GM21723 (cell line): Measurements from ENCODE around the gene IFT27.

Experiments
- ATAC-seq: cut with Tn5 transposase; IDR thresholded peaks from one replicate; pipeline ENCODE4 v1.9.1; 2021; ENCODE audit warnings: mild to moderate bottlenecking, moderate library complexity; ENCODE audit not compliant: unreplicated experiment

The IFT27 gene

DNA sequence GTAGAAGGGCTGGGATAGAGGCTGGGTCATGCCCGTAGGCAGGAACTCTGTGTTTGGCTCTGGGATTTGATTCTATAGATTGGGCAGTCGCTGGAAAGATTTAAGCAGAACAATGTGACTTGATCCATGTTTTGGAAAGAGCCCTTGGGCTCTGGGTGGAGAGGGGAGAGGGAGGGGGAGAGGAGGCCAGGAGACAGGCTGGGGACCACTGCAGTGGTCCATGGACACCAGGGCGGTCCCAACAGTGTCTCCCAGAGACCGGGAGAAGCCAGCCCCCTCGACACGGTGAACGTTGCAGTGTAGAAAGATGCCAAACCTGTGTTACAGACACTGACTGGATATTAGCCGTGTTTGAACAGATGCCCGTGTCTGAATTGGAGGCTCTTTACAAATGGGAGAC, 21.5 kb upstream of the IFT27 start:
- no peak for ATAC-seq

- no peak for ATAC-seq
Measured at GRCh38 chr22:36796552-36797175, 20.7 kb upstream of the IFT27 start.

GRCh38 chr22:36795633-36796032, 19.7 kb upstream of the IFT27 start:
- no peak for ATAC-seq

DNA sequence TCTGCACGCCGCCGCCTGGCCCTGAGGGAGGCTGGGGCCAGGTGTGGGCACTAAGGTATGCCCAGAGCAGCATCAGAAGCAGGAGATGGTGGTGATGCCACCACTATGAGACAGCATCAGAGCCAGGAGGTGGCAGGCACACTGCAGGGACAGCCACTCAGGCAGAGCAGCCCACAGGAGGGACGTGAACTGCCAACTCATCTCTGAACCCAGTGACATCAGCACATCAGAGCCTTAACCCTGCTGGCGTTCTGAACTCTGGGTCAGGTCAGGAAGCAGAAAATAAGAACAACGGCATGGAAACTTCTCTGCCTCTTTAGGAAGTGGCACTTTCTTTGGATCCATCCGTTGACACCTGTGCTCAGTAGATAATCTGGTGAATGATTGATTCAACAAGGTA, 14.7 kb upstream of the IFT27 start:
- no peak for ATAC-seq

DNA sequence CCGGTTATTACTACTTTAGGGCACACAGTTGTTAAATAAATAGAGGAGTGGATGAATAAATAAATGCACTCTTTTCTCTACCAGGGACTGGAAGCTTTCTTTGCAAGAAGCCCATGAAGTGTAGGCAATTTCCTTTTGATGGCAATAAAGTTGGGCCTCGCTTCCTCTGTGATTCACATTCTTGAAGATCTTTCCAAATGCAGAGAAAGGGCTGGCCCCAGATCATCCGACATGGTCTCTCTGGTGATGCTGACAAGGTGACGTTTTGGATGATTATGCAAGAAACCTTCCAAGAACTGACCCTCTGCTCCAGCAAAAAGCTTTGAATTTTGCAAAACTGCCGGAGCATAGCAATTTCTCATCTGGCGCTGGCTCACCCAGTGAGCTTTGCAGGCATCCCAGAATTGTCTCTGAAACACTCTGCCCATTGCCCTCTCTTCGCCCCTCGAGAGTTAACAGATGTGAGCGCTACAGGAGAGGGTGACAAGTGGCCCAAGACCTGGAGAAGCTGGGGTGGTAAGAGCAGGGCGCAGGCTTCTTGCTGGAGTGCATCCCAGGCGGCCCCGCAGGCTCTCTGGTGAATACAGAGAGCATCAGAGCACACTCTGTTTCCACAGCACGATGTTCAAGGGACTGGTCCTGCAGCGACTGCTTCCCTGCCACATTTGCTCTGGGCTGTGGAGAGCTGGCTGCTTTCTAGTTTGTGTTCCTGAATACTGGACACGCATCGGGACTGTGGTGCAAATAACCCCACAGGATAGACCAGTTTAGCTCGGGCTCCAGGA, 11.5 kb upstream of the IFT27 start:
- ATAC-seq = no peak

GRCh38 chr22:36783743-36784142, 7.8 kb upstream of the IFT27 start:
- ATAC-seq = no peak

DNA sequence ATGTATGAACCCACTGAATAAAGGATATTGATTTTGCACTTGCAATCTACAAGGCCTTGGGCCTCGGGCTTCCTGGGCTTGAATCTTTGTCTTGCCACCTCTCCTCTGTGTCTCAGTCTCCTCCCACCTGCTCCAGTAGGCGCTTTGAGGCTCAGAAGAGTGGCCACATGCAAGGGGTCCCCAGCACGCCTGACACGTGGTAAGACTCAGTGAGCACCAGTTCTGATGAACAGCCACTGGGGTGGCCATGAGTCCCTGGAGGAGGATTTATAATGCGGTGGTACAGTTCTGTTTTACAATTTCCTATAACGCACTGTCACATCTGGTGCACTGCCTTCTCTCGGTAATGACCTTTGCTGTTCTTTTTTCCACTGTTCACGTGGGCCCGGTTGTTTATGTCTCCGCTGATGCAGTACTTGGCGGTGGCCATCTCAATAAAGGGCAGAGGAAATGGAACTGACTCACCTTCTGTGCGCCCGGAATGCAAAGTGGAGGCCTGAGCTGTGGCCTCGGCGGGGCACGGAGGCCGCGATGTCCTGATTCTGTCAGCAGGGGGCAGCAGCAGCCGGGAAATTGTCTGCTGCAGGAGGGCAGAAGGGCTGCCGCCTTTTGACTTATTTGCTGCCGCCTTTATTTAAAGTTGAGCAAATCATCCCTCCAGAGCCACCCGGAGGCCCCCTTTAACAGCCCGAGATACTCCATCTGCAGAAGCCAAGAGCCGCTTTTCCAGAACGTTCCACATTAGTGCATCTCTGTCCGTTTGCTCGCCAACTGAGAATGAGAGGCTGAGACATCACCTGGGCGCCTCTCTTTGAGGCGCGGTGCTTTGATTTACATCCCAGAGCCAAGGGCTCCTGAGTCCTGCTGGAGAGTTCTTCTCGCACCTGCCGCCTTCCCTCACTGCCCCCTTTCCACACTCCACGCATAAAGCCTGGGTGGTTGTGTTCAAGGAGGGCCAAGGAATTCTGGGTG, 6.0 kb upstream of the IFT27 start:
- ATAC-seq = peak; percentile 70

DNA sequence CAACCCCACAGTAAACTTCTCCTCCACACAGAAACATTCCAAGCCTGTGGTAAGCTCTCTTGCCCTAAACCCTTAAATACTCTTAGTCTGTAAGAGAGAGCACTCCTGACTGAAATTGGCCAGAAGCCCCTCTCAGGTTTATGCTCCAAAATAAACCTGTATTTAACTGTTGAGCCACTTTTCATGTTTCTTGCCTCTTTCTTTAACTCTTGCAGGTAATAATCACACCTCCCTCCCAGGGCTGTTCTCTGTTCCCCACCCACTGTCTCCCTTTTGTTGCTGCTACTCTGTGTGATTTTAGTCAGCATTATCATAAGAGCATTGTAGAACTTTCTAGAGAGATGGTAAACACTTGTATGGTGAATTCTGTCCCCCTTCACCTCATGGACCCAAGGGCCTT, 2.1 kb upstream of the IFT27 start:
- no peak for ATAC-seq

DNA sequence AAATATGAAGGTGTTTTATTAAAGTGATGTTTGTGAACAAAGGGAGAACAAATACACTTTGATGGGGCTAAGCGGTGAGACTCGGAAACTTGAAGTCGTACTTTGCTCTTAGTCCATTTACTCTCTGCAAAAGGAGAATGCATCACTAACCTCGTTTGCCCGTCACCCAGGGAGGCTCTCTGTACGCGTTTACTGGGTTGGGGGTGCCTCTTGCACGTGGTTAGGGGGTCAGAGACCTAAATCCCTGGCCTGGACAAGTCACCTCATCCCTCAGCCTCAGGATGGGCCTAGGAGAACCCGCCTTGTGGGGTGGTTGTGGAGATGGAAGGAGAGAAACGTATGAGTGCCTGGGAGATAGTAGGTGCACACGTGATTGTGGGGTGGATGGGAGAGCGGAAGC, 803 bp upstream of the IFT27 start:
- ATAC-seq = no peak

GRCh38 chr22:36775586-36775963, 344 bp downstream of the IFT27 start:
- peak; percentile 14 for ATAC-seq

DNA sequence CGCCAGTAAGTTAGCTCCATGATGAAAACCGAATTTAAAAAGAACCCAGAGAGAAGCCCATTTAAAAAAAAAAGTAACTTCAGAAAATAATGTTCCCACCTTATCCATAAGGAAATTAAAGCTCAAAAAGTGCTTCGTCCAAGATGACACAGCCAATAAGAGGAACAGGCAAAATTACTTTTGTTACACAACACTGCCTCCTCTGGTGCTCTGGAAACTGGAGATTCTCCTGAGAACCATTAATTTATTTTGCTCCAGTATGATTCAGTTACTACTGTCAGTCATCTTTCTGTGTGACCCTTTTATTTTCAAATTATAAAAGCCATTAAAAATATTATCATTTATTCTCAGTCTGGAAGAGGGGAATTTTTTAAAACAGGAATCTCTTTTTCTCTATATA, 2.0 kb downstream of the IFT27 start:
- ATAC-seq = no peak

GRCh38 chr22:36772451-36772850, 3.5 kb downstream of the IFT27 start:
- no peak for ATAC-seq

- ATAC-seq = no peak
Measured at GRCh38 chr22:36771356-36772063, 4.4 kb downstream of the IFT27 start.

GRCh38 chr22:36770513-36771231, 5.2 kb downstream of the IFT27 start:
- no peak for ATAC-seq

GRCh38 chr22:36769541-36770512, 6.1 kb downstream of the IFT27 start:
- ATAC-seq = no peak

DNA sequence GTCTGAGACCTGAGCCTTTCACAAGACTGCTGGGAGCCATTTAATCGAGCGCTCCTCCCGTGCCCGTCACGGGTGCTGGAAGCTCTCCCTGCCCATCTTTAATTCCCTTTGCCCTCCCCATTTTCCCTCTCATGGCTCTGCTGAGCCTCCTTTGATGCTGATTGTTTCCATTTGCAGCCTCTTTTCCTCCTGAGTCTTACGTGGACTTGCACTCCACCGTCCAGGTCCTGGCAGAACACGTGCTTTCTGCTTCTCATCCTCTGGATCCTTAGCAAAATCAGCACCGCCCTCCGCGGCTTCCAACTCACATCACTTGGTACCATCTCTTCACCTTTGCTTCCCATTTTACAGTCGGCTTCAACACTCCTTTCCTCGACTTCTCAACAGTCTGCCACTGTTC, 7.3 kb downstream of the IFT27 start:
- no peak for ATAC-seq

- ATAC-seq = no peak
Measured at GRCh38 chr22:36768141-36768540, 7.8 kb downstream of the IFT27 start.

DNA sequence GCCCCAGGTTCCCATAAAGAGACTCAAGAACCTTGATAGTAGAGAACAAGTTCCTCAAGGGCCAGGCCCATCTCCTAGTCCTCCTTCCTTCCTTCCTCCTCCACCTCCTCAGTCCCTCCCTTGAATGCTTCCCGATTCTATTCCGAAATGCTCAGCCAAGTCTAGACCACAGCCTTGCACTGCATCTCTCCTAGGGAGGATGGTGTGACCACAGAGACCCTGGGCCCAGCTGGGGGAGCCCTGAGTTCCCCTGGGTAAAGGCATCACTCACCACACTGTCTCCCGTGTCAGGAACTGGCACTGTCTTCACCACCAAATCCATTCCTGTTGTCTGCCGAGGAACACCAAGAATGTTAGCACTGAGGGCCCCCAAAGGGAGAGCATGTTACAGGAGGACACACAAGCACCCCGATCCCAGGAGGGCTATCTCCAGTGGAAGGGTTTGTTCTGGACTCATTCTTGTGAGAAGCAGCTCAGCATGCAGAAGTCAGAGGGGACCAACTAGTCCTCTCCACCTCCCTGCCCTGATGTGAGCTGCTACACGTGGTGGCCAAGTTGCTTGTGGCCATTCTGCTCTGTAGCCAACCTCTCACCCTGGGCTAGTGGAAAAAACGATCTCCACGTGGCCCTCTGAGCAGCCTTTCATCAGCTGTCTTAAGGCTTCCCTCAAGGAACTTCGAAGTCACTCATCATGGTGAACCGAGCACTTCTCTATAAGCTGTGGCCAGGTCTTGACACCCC, 8.7 kb downstream of the IFT27 start:
- no peak for ATAC-seq
